Muscle layer of colon (tissue), 2 donors: ENCODE data around the gene CPEB1.

ENCODE experiments used
- H3K27ac ChIP-seq: one replicate; pipeline ENCODE4 v1.7.0; 2013; ENCODE audit warnings: low read depth, mild to moderate bottlenecking, low read length, moderate library complexity
- H3K27me3 ChIP-seq, 2 donors: one replicate each; pipeline ENCODE4 v1.7.0; 2013; ENCODE audit warnings: low read length in 2 of 2, mild to moderate bottlenecking in 2 of 2; ENCODE audit not compliant: insufficient read depth in 2 of 2, control insufficient read depth in 1 of 2
- H3K36me3 ChIP-seq: one replicate; pipeline ENCODE4 v1.7.0; 2013; ENCODE audit warnings: mild to moderate bottlenecking, low read length; ENCODE audit not compliant: insufficient read depth
- H3K4me1 ChIP-seq: one replicate; pipeline ENCODE4 v1.7.0; 2013; ENCODE audit warnings: mild to moderate bottlenecking, low read length; ENCODE audit not compliant: insufficient read depth
- H3K4me3 ChIP-seq, 2 donors: one replicate each; pipeline ENCODE4 v1.7.0; 2013; ENCODE audit warnings: low read length in 2 of 2, low read depth in 1 of 2, mild to moderate bottlenecking in 1 of 2, moderate library complexity in 1 of 2
- H3K9ac ChIP-seq: one replicate; pipeline ENCODE4 v1.7.0; 2013; ENCODE audit warnings: low read length
- H3K9me3 ChIP-seq: one replicate; pipeline ENCODE4 v1.7.0; 2013; ENCODE audit warnings: mild to moderate bottlenecking, low read length
- donor health status: abdominal sarcoma.
- donor health status: Adenocarcinoma of cecum.

CPEB1 gene

DNA sequence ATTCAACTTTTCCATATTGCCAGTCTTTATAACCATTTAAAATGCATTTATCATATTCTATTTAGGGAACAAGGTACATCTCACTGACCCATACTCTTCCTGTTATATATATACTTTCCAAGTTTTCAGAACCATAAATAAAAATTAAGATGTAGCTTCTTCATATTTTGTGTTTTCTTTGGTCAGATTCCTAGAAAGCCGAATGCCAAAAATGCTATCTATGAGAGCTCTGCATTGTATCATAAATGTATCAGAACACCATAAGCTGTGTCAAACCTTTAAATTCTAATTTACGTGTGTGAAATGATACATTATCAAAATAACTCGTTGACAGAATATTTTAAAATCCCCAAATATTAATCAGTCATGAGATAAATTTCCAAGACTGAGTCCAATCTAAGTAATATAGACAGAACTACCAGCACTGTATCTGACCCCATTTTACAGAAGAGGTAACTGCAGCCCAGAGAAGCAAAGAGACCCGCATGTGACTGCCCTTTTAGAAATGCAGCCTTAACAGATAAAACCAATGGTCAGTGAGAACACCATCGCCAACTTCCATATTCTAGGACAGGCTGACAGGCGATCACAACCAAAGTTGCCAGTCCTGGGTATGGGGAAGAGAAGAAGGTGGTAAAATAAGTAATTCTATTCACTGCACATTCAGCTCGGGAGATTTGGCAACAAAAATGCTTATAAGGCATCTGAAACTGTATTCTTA, 90.7 kb downstream of the CPEB1 start:
- Histone ChIP-seq H3K4me1 (no peaks in the 10 kb centered on the region), H3K9ac (no peak overlapping the region), H3K36me3 (peaks cover 19% of the 10 kb centered on the region), H3K27me3 (no peaks in the 10 kb centered on the region), H3K9me3 (no peaks in the 10 kb centered on the region), H3K27ac (no peak overlapping the region), H3K4me3 (no peak overlapping the region)

DNA sequence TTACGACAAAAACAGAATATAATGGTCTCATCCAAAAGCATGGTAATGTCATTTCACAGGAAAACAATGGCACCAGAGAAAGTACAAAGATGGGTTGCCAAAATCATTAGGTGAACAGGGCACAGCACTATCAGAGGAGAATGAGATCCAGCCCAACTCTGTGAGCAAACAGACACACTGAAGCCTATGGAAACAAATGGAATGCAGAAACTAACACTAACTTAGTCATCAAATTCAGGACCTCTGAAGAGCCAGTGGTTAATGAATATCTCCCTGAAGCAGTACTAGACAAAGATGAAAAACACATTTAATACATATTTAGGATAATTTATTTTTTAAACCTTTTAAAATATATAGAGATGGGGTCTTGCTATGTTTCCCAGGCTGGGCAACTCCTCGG, 92.3 kb downstream of the CPEB1 start:
- no peaks in the 10 kb centered on the region for H3K9me3 ChIP-seq
- no peak overlapping the region for H3K27ac ChIP-seq
- H3K9ac ChIP-seq: no peak overlapping the region

DNA sequence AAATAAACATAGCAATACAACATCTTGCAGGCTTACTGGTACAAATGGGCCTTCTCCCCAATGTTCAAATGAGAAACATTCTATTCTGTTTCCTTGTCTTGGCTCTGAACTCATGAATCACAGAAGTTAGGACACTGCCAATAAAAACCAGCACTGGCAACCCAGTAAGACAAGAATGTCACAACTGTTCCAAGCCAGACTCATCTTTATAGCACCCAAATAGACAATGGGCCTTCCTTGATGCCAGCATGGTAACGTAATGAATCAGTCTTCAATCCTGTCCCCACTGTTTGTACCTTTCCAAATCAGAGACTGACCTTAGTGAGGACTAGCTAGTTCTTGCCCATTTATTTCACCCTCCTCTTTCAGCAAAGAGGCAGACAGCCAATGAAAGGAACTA, 92.8 kb downstream of the CPEB1 start:
- Histone ChIP-seq H3K4me1 (no peaks in the 10 kb centered on the region), H3K27ac (no peak overlapping the region), H3K36me3 (peaks cover 19% of the 10 kb centered on the region), H3K27me3 (no peaks in the 10 kb centered on the region), H3K9me3 (no peaks in the 10 kb centered on the region), H3K4me3 (no peak overlapping the region), H3K9ac (no peak overlapping the region)

More for the DNA sequence above, 92.3 kb downstream of the CPEB1 start:
- H3K27me3 ChIP-seq: no peaks in the 10 kb centered on the region
- no peak overlapping the region for H3K4me3 ChIP-seq
- no peaks in the 10 kb centered on the region for H3K4me1 ChIP-seq
- H3K36me3 ChIP-seq: peaks cover 19% of the 10 kb centered on the region

DNA sequence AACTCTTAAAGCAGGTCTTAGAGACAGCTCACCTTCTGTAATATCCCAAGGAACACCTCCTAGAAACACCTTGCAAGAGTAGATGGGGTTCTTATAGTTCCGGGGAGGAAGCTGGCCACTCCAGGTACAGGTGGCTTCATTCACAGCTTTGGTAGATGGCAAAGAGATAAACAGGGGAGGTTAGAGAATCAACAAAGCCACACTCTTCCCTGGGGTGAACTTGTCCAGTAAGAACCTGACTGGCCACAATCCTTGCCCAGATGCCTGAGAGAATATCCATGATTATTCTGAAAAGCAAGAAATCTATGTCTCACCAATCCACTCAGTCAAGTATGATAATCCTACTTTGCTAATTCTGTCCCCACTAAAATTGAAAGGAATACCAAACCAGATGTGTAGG, 93.3 kb downstream of the CPEB1 start:
- no peaks in the 10 kb centered on the region for H3K27me3 ChIP-seq
- H3K27ac ChIP-seq: no peak overlapping the region
- H3K36me3 ChIP-seq: peaks cover 22% of the 10 kb centered on the region
- H3K9ac ChIP-seq: no peak overlapping the region
- no peak overlapping the region for H3K4me3 ChIP-seq
- no peaks in the 10 kb centered on the region for H3K9me3 ChIP-seq
- H3K4me1 ChIP-seq: no peaks in the 10 kb centered on the region

DNA sequence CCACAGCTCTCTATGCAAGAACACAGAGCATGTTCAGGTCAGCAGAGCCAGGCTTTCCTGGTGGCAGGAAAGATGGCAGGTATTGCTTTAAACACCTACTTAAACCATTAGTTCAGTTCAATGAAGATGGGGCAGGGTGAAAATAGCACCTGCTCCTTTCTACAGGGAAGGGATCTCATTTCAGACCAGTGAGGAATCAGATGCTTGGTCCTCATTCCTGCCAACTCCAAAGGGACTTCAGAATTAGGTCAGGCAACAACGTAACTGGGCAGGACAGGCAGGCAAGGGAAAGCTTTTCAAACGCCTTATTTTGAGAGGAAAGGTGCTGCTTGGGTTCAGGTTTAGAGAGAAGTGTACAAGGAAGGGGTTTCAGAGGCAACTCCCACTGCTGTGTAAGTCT, 94.3 kb downstream of the CPEB1 start:
- H3K9ac ChIP-seq: no peak overlapping the region
- H3K4me1 ChIP-seq: no peaks in the 10 kb centered on the region
- H3K27me3 ChIP-seq: no peaks in the 10 kb centered on the region
- H3K9me3 ChIP-seq: no peaks in the 10 kb centered on the region
- no peak overlapping the region for H3K27ac ChIP-seq
- H3K4me3 ChIP-seq: no peak overlapping the region
- peaks cover 24% of the 10 kb centered on the region for H3K36me3 ChIP-seq

DNA sequence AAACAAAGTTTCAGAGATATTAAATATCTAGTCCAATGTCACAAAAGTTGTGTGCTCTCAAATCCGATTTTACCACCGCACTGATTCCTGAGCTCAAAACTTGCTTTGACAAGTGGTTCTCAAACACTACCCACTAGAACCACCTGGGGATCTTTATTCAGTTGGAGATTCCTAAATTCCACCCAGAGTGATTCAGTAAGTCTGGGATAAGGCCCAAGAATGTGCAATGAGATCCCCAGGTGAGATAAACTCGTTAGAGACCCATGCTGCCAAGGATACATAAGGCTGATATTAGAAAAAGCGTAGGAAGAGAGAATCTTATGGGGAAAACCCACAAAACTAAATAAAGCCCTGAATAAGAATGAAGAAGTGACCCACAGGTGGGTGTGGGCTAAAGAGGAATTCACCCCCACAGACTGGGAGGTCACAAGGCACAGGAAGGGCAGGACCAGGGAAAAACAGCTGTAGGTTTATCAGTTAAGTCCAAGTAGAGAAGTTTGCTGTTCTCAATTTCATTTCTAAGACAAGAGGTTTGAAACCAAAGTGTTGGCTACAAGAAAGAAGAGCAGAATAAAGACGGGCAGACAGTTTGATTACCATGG, 95.4 kb downstream of the CPEB1 start:
- H3K27ac ChIP-seq: no peak overlapping the region
- H3K4me3 ChIP-seq: no peak overlapping the region
- peaks cover 24% of the 10 kb centered on the region for H3K36me3 ChIP-seq
- no peaks in the 10 kb centered on the region for H3K9me3 ChIP-seq
- no peak overlapping the region for H3K9ac ChIP-seq
- H3K4me1 ChIP-seq: no peaks in the 10 kb centered on the region
- no peaks in the 10 kb centered on the region for H3K27me3 ChIP-seq

DNA sequence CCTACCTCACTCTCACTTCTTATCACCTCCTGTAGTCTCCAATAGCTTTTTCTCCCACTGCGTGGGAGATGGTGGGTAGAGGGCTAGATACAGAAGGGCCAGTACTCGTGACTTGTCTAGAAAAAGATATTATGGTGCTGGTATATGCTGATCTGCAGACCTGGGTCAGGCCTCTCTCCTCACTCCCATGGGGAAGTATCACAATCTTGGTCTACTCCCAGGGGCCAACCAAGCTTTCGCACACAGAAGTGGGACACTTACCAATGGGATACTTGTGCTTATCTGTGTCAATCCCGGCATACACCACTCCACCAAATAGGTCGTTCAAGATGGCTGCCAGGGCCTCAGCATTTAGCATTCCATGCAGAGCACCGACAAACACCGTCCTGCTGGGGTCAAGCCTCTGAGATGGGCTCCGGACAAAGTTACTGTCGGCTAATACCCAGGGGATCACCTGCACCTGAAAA, 97.9 kb downstream of the CPEB1 start:
- no peak overlapping the region for H3K9ac ChIP-seq
- H3K36me3 ChIP-seq: peaks cover 19% of the 10 kb centered on the region
- no peaks in the 10 kb centered on the region for H3K4me1 ChIP-seq
- no peak overlapping the region for H3K27ac ChIP-seq
- no peaks in the 10 kb centered on the region for H3K27me3 ChIP-seq
- H3K9me3 ChIP-seq: no peaks in the 10 kb centered on the region
- H3K4me3 ChIP-seq: no peak overlapping the region

DNA sequence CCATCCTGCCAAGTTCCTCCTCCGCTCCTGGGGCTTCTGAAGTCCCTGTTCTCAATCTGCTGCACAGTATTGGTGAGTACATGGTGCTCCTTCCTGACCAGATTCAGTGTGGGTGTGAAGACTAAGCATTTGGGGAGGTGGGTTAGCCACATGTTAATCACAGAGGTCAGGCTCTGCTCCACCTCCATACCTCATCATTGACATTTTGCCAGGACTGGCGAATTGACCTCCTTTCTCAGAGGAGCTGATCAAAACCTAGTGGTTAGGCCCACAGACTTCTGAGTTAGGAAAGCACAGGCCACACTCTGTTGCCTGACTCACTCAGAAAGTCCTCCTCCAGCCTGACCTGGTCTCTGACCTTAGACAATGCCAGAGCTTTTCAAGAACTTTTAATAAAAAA, 98.5 kb downstream of the CPEB1 start:
- Histone ChIP-seq H3K27me3 (no peaks in the 10 kb centered on the region), H3K9me3 (no peaks in the 10 kb centered on the region), H3K9ac (no peak overlapping the region), H3K4me3 (no peak overlapping the region), H3K4me1 (no peaks in the 10 kb centered on the region), H3K27ac (no peak overlapping the region), H3K36me3 (peaks cover 19% of the 10 kb centered on the region)

DNA sequence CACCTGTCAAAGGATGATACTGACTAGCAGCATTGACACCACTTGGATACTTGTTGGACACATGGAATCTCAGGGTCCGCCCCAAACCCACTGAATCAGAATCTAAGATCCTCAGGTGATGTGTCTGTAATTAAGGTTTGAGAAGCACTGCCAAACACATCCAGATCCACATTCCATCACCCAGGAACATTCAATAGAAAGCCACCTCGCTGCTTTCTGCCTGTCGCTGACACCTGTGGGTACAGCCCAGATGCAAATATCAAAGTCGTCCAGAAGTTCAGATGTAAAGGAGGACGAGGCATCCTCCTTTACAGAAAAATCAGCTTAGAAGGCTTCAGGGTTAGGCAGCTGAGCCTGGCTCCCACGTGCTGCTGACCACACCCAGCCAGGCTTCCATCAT, 101.7 kb downstream of the CPEB1 start:
- Histone ChIP-seq H3K27ac (no peak overlapping the region), H3K4me3 (no peak overlapping the region), H3K9me3 (no peaks in the 10 kb centered on the region), H3K36me3 (peaks cover 9% of the 10 kb centered on the region), H3K9ac (no peak overlapping the region), H3K4me1 (no peaks in the 10 kb centered on the region), H3K27me3 (no peaks in the 10 kb centered on the region)

DNA sequence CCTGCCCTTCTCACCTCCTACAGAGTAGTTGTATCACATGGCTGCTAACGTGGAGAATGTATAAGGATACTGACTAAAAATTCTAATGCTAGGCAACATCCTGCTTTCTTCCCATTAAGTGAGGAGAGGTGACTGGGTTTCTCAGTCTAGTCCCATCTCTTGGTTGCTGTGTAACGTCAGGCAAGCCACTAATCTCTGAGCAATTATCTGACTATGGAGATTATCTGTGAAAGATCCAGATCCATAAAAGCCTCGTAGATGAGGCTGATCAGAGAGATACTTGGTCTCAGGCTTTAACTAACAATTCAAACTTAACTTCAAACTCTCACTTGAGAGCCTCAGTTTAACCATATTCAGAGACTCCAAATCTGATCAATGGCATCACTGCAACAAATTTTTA, 102.2 kb downstream of the CPEB1 start:
- no peak overlapping the region for H3K9ac ChIP-seq
- no peaks in the 10 kb centered on the region for H3K9me3 ChIP-seq
- no peak overlapping the region for H3K4me3 ChIP-seq
- peaks cover 9% of the 10 kb centered on the region for H3K36me3 ChIP-seq
- H3K27me3 ChIP-seq: no peaks in the 10 kb centered on the region
- no peak overlapping the region for H3K27ac ChIP-seq
- H3K4me1 ChIP-seq: no peaks in the 10 kb centered on the region

DNA sequence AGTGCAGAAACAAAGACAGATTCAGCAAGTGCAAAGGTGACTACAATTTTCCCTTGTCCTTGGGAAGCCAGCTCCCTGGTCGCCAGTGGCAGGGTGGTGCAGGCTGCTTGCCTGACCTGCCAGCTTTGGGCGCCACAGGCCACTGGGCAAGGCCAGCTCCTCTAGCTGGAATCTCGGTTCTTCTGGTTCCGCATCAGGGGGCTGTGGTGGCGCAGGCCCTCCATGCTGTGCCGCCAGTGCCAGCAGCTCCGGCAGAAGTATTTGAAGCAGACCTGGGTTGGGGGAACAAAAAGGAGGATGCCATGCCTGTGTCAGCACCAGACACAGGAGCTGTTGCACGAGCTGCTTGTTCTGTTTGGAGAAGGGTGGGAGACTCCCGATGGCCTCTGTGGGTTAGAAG, 102.7 kb downstream of the CPEB1 start:
- Histone ChIP-seq H3K9me3 (no peaks in the 10 kb centered on the region), H3K27me3 (no peaks in the 10 kb centered on the region), H3K36me3 (peaks cover 9% of the 10 kb centered on the region), H3K4me1 (no peaks in the 10 kb centered on the region), H3K4me3 (no peak overlapping the region), H3K9ac (no peak overlapping the region), H3K27ac (no peak overlapping the region)

DNA sequence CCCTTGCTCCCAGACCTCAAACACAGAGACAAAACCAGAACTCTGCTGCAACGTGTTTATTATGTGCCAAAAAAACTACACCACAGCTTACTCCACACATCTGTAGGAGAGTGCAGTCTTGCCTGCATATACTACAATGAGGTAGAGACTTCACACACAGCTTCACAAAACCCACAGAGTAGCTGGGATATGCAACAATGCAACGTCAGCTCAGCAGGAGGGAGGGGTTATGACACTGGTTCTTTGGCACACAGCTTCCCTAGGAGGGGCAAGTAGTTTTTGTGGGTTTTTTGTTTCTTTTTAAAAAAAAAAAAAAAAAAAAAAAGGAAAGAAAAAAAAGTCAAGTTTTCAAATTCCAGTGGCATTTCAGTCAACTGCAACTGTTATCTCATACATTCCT, 104.0 kb downstream of the CPEB1 start:
- Histone ChIP-seq H3K9ac (no peak overlapping the region), H3K4me1 (peaks cover 10% of the 10 kb centered on the region), H3K9me3 (no peaks in the 10 kb centered on the region), H3K27ac (no peak overlapping the region), H3K4me3 (no peak overlapping the region), H3K36me3 (peaks cover 13% of the 10 kb centered on the region), H3K27me3 (no peaks in the 10 kb centered on the region)
